WTC11 (cell line): ENCODE results near the gene COMMD4.
"Not testable (repeated sequence)": the region's sequence is repeated elsewhere in the genome, so short reads cannot be mapped to it uniquely, and the experiment has no call there.

Experiments used
- AFF4 ChIP-seq: sonication (generic); formaldehyde crosslinking; IDR thresholded peaks from 2 replicates; pipeline ENCODE4 v1.8.1; 2023; ENCODE audit warnings: mild to moderate bottlenecking, missing genetic modification reagents, borderline replicate concordance
- ATF3 ChIP-seq: sonication (generic); formaldehyde crosslinking; conservative IDR thresholded peaks from 2 replicates; pipeline ENCODE4 v1.8.1; 2022; ENCODE audit warnings: mild to moderate bottlenecking, missing genetic modification reagents
- E2F4 ChIP-seq: sonication (generic); formaldehyde crosslinking; IDR thresholded peaks from 2 replicates; pipeline ENCODE4 v1.8.1; 2022; ENCODE audit warnings: low read depth, mild to moderate bottlenecking, moderate library complexity, missing genetic modification reagents, borderline replicate concordance
- NFYB ChIP-seq: sonication (generic); formaldehyde crosslinking; conservative IDR thresholded peaks from 2 replicates; pipeline ENCODE4 v1.8.0; 2022; ENCODE audit warnings: low read depth, missing genetic modification reagents
- SP1 ChIP-seq: sonication (generic); formaldehyde crosslinking; conservative IDR thresholded peaks from 2 replicates; pipeline ENCODE4 v1.8.1; 2022; ENCODE audit warnings: missing genetic modification reagents
- ZNF512 ChIP-seq: sonication (generic); formaldehyde crosslinking; IDR thresholded peaks from 2 replicates; pipeline ENCODE4 v1.8.1; 2022; ENCODE audit warnings: missing genetic modification reagents, borderline replicate concordance
- TF ChIP-seq, protein P1 (sequence below): fragments of 200-600 bp; IDR thresholded peaks from 2 replicates; pipeline ENCODE4 v1.8.0; 2022; ENCODE audit warnings: antibody characterized with exemption
- TF ChIP-seq, protein P2 (sequence below): sonication (generic); formaldehyde crosslinking; IDR thresholded peaks from 2 replicates; pipeline ENCODE4 v1.8.0; 2022; ENCODE audit warnings: mild to moderate bottlenecking, missing genetic modification reagents
- TF ChIP-seq, protein P3 (sequence below): sonication (generic); formaldehyde crosslinking; IDR thresholded peaks from 2 replicates; pipeline ENCODE4 v1.8.0; 2023; ENCODE audit warnings: missing genetic modification reagents

DNA sequence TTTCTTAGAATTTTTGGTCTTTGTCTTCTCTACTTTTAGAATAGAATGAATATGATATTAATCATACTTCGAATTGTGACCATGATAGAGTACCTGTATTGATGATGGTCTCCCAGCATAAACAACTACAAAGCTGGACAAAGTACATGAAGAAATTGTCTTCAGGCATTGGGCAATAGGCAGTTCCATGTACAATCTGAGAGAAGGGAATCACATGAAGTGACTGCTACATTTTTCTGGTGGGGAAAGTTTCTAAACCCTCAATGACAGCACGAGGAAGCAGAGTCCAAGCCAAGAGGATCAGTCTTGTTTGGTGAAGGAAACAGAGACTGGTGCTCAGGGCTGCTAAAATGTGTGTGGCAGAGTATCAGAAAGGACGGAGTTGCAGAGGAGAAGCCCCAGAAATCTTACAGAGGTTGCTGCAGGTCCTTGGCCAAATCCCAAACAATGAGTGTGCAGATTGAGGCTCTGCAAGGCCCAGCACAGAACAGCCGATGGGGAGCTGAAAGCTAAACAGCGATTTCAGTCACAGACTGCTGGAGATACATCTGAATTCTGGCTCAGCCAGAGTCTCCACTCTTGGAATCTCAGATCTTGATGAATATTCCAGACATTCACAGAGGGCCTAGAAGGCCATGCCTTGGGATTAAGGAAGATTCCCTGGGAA, 16.5 kb upstream of the COMMD4 start:
- TF ChIP-seq NFYB (CRISPR knock-in tag); SP1; E2F4 (CRISPR knock-in tag); ZNF512; ATF3 (CRISPR knock-in tag); AFF4 (CRISPR knock-in tag): not testable (repeated sequence)
- TF ChIP-seq, protein P1, sequence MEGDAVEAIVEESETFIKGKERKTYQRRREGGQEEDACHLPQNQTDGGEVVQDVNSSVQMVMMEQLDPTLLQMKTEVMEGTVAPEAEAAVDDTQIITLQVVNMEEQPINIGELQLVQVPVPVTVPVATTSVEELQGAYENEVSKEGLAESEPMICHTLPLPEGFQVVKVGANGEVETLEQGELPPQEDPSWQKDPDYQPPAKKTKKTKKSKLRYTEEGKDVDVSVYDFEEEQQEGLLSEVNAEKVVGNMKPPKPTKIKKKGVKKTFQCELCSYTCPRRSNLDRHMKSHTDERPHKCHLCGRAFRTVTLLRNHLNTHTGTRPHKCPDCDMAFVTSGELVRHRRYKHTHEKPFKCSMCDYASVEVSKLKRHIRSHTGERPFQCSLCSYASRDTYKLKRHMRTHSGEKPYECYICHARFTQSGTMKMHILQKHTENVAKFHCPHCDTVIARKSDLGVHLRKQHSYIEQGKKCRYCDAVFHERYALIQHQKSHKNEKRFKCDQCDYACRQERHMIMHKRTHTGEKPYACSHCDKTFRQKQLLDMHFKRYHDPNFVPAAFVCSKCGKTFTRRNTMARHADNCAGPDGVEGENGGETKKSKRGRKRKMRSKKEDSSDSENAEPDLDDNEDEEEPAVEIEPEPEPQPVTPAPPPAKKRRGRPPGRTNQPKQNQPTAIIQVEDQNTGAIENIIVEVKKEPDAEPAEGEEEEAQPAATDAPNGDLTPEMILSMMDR: not testable (repeated sequence)
- TF ChIP-seq, protein P2, sequence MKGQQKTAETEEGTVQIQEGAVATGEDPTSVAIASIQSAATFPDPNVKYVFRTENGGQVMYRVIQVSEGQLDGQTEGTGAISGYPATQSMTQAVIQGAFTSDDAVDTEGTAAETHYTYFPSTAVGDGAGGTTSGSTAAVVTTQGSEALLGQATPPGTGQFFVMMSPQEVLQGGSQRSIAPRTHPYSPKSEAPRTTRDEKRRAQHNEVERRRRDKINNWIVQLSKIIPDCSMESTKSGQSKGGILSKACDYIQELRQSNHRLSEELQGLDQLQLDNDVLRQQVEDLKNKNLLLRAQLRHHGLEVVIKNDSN (CRISPR knock-in tag): not testable (repeated sequence)
- TF ChIP-seq, protein P3, sequence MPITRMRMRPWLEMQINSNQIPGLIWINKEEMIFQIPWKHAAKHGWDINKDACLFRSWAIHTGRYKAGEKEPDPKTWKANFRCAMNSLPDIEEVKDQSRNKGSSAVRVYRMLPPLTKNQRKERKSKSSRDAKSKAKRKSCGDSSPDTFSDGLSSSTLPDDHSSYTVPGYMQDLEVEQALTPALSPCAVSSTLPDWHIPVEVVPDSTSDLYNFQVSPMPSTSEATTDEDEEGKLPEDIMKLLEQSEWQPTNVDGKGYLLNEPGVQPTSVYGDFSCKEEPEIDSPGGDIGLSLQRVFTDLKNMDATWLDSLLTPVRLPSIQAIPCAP (CRISPR knock-in tag): not testable (repeated sequence)
